H1 (cell line): ENCODE results near the gene GNAQ. TPM values are rescaled to one million over a fixed set of nuclear protein-coding genes. Genes with fewer than 3 reads are reported as not detected.

Source experiments
- CTCF ChIA-PET: fragments of 300-600 bp; sonication (Branson Sonifier 250); formaldehyde crosslinking; loops from one replicate; lab custom pipeline; 2021; ENCODE audit not compliant: partially characterized antibody; lab: Charles Lee
- POLR2A ChIA-PET: fragments of 300-600 bp; sonication (Branson Sonifier 250); formaldehyde crosslinking; loops from one replicate; lab custom pipeline; 2021; ENCODE audit warnings: inconsistent platforms; ENCODE audit not compliant: partially characterized antibody; lab: Charles Lee
- DNase-seq, 2 experiments: peaks; one replicate each; pipeline versions ENCODE4 v3.0.0 to v3.0.0-alpha.2; 2010 to 2022; ENCODE audit warnings: low spot score in 2 of 2, low read depth in 1 of 2, mixed read lengths in 1 of 2
- FAIRE-seq: peaks from 2 replicates; lab custom pipeline; 2011; peaks lifted over from hg19 to GRCh38; lab: Jason Lieb, UNC
- H2AFZ ChIP-seq: 2 replicates; pipeline ENCODE4 v1.8.1; 2012; ENCODE audit warnings: low read length, inconsistent platforms
- H2AK5ac ChIP-seq: 2 replicates; pipeline ENCODE4 v1.6.1; 2013; ENCODE audit warnings: low read depth, low read length
- H2BK120ac ChIP-seq: replicated peaks from 2 replicates; pipeline ENCODE3; 2013; ENCODE audit warnings: low read depth, low read length, inconsistent platforms
- H2BK12ac ChIP-seq: 2 replicates; pipeline ENCODE4 v1.6.1; 2013; ENCODE audit warnings: low read depth, low read length
- H2BK15ac ChIP-seq: 2 replicates; pipeline ENCODE4 v1.6.1; 2013; ENCODE audit warnings: low read length
- H2BK20ac ChIP-seq: 2 replicates; pipeline ENCODE4 v1.6.1; 2013; ENCODE audit warnings: low read length
- H2BK5ac ChIP-seq: 2 replicates; pipeline ENCODE4 v1.6.1; 2013; ENCODE audit warnings: low read depth, low read length
- H3K14ac ChIP-seq: 2 replicates; pipeline ENCODE4 v1.6.1; 2013; ENCODE audit warnings: inconsistent platforms; ENCODE audit not compliant: insufficient read length
- H3K18ac ChIP-seq: 2 replicates; pipeline ENCODE4 v1.6.1; 2013; ENCODE audit warnings: low read length; ENCODE audit errors: extremely low read depth
- H3K23ac ChIP-seq: 2 replicates; pipeline ENCODE4 v1.6.1; 2013; ENCODE audit warnings: inconsistent platforms; ENCODE audit not compliant: insufficient read length
- H3K23me2 ChIP-seq: 2 replicates; pipeline ENCODE4 v1.6.1; 2013; ENCODE audit warnings: low read depth, low read length
- H3K27ac ChIP-seq: 2 replicates; pipeline ENCODE4 v1.6.1; 2011; ENCODE audit warnings: low read depth, low read length, inconsistent platforms
- H3K27me3 ChIP-seq, 4 experiments: replicated peaks in 1 of 4; 1 replicate in 1 of 4; 2 replicates in 3 of 4; pipeline versions ENCODE4 v1.6.1 to v1.8.1; 2011 to 2013; ENCODE audit warnings: low read length in 3 of 4, mild to moderate bottlenecking in 3 of 4, inconsistent platforms in 2 of 4, mixed read lengths in 2 of 4, moderate library complexity in 1 of 4; ENCODE audit not compliant: control insufficient read depth in 3 of 4, insufficient read depth in 3 of 4; ENCODE audit errors: extremely low read depth in 1 of 4
- H3K36me3 ChIP-seq, 4 experiments: 2 replicates each; pipeline versions ENCODE4 v1.6.1 to v1.8.1; 2011 to 2013; ENCODE audit warnings: mild to moderate bottlenecking in 4 of 4, low read length in 3 of 4, moderate library complexity in 2 of 4, control low read depth in 1 of 4, inconsistent platforms in 1 of 4; ENCODE audit not compliant: insufficient read depth in 4 of 4, control insufficient read depth in 2 of 4
- H3K4ac ChIP-seq: replicated peaks from 2 replicates; pipeline ENCODE3; 2013; ENCODE audit warnings: low read length, low read depth, mixed read lengths, inconsistent platforms; ENCODE audit not compliant: insufficient read length
- H3K4me1 ChIP-seq, 4 experiments: replicated peaks in 1 of 4; 1 replicate in 1 of 4; 2 replicates in 3 of 4; pipeline versions ENCODE4 v1.6.1 to v1.8.1; 2011 to 2013; ENCODE audit warnings: low read length in 3 of 4, inconsistent platforms in 2 of 4, mixed read lengths in 1 of 4; ENCODE audit not compliant: insufficient read depth in 4 of 4, control insufficient read depth in 3 of 4
- H3K4me2 ChIP-seq, 2 experiments: 2 replicates each; pipeline versions ENCODE4 v1.6.1 to v1.8.1; 2011 to 2013; ENCODE audit warnings: low read depth in 2 of 2, low read length in 2 of 2, control low read depth in 1 of 2, inconsistent platforms in 1 of 2, mild to moderate bottlenecking in 1 of 2; ENCODE audit not compliant: insufficient read depth in 1 of 2
- H3K4me3 ChIP-seq, 4 experiments: fragments of 200-600, 300-600 bp in 1 of 4; sonication (generic), shearing (Covaris generic), sonication (Bioruptor Twin) in 1 of 4; 2 replicates each; pipeline versions ENCODE4 v1.5.1 to v1.8.1; 2011 to 2016; ENCODE audit warnings: low read length in 4 of 4, low read depth in 3 of 4, control low read depth in 2 of 4, inconsistent platforms in 2 of 4, mild to moderate bottlenecking in 2 of 4, mixed read lengths in 1 of 4, moderate library complexity in 1 of 4; ENCODE audit not compliant: insufficient read depth in 2 of 4; ENCODE audit errors: extremely low read depth in 1 of 4
- H3K56ac ChIP-seq: replicated peaks from 2 replicates; pipeline ENCODE3; 2013; ENCODE audit warnings: low read depth, mild to moderate bottlenecking, mixed read lengths, low read length, inconsistent platforms; ENCODE audit not compliant: insufficient read length
- H3K79me1 ChIP-seq: 2 replicates; pipeline ENCODE4 v1.6.1; 2013; ENCODE audit warnings: low read depth, low read length, control low read depth
- H3K79me2 ChIP-seq, 2 experiments: 2 replicates each; pipeline versions ENCODE4 v1.6.1 to v1.8.1; 2012 to 2013; ENCODE audit warnings: low read length in 2 of 2, mild to moderate bottlenecking in 2 of 2, inconsistent platforms in 1 of 2; ENCODE audit not compliant: insufficient read depth in 2 of 2, control insufficient read depth in 1 of 2
- H3K9ac ChIP-seq, 4 experiments: replicated peaks in 1 of 4; 1 replicate in 1 of 4; 2 replicates in 3 of 4; pipeline versions ENCODE4 v1.6.1 to v1.8.1; 2011 to 2013; ENCODE audit warnings: low read depth in 3 of 4, low read length in 3 of 4, control low read depth in 2 of 4, mild to moderate bottlenecking in 2 of 4, moderate library complexity in 2 of 4, inconsistent platforms in 1 of 4; ENCODE audit errors: extremely low read depth in 1 of 4
- H3K9me3 ChIP-seq, 2 experiments: 2 replicates each; pipeline versions ENCODE4 v1.6.1 to v1.8.1; 2012 to 2013; ENCODE audit warnings: mild to moderate bottlenecking in 2 of 2, moderate library complexity in 2 of 2, control low read depth in 1 of 2, inconsistent platforms in 1 of 2, low read depth in 1 of 2, low read length in 1 of 2, mixed read lengths in 1 of 2; ENCODE audit not compliant: insufficient read depth in 2 of 2
- H4K20me1 ChIP-seq, 2 experiments: replicated peaks in 1 of 2; 2 replicates each; pipeline versions ENCODE3 to v1.8.1; 2011 to 2013; ENCODE audit warnings: inconsistent platforms in 2 of 2, low read length in 2 of 2, mild to moderate bottlenecking in 1 of 2; ENCODE audit not compliant: insufficient read depth in 2 of 2, control insufficient read depth in 1 of 2
- H4K5ac ChIP-seq: 2 replicates; pipeline ENCODE4 v1.6.1; 2013; ENCODE audit warnings: low read length, low read depth, mixed read lengths, inconsistent platforms; ENCODE audit not compliant: insufficient read length
- H4K8ac ChIP-seq: 2 replicates; pipeline ENCODE4 v1.8.0; 2013; ENCODE audit warnings: mild to moderate bottlenecking, moderate library complexity, low read length, inconsistent platforms; ENCODE audit not compliant: insufficient read depth; ENCODE audit errors: extremely low read depth
- H4K91ac ChIP-seq: replicated peaks from 2 replicates; pipeline ENCODE3; 2013; ENCODE audit warnings: low read length, mixed read lengths, inconsistent platforms; ENCODE audit not compliant: insufficient read length
- BACH1 ChIP-seq: IDR thresholded peaks from 2 replicates; pipeline ENCODE4 v1.6.1; 2012; ENCODE audit warnings: low read length, improper control_type of control experiment
- EP300 ChIP-seq, 2 experiments: IDR thresholded peaks; 1 replicate in 1 of 2; 2 replicates in 1 of 2; pipeline ENCODE4 v1.6.1; 2011 to 2012; ENCODE audit warnings: low read depth in 2 of 2, low read length in 2 of 2, mild to moderate bottlenecking in 2 of 2, borderline replicate concordance in 1 of 2, inconsistent platforms in 1 of 2, moderate library complexity in 1 of 2
- FOSL1 ChIP-seq: IDR thresholded peaks from 2 replicates; pipeline ENCODE4 v1.6.1; 2011; ENCODE audit warnings: mild to moderate bottlenecking, low read depth, low read length, moderate library complexity; ENCODE audit not compliant: insufficient read depth
- HDAC2 ChIP-seq, 2 experiments: fragments of 300-600 bp in 1 of 2; sonication (generic) in 1 of 2; IDR thresholded peaks; 2 replicates each; pipeline ENCODE4 v1.6.1; 2011 to 2012; ENCODE audit warnings: low read depth in 2 of 2, low read length in 2 of 2, mild to moderate bottlenecking in 2 of 2, moderate library complexity in 2 of 2, borderline replicate concordance in 1 of 2, inconsistent platforms in 1 of 2
- POLR2AphosphoS5 ChIP-seq: IDR thresholded peaks from 2 replicates; pipeline ENCODE4 v1.6.1; 2011; ENCODE audit warnings: low read depth, low read length
- POU5F1 ChIP-seq: IDR thresholded peaks from 2 replicates; pipeline ENCODE4 v1.6.1; 2011; ENCODE audit warnings: low read depth, mild to moderate bottlenecking, low read length, moderate library complexity
- RBBP5 ChIP-seq: IDR thresholded peaks from 2 replicates; pipeline ENCODE4 v1.7.1; 2012; ENCODE audit warnings: low read depth, mild to moderate bottlenecking, inconsistent platforms, low read length, moderate library complexity, borderline replicate concordance
- SIRT6 ChIP-seq: IDR thresholded peaks from one replicate; pipeline ENCODE4 v1.7.1; 2012; ENCODE audit warnings: low read length, inconsistent platforms
- WGBS, 2 experiments: shearing (Covaris generic) in 1 of 2; methylation state at CpG; one replicate each; pipeline versions ENCODE4 v1.1.6 to v1.1.7; 2013 to 2015; ENCODE audit warnings: low lambda C conversion rate in 2 of 2, mixed read lengths in 2 of 2, inconsistent platforms in 1 of 2, low coverage in 1 of 2, missing lambda C conversion rate in 1 of 2; ENCODE audit not compliant: insufficient replicate concordance in 2 of 2, insufficient coverage in 1 of 2, insufficient read length in 1 of 2; ENCODE audit errors: extremely low coverage in 1 of 2, missing lambda C conversion rate in 1 of 2; 5-methylcytosine and 5-hydroxymethylcytosine counted together
- polyA plus RNA-seq, 7 experiments: library from polyadenylated mRNA; depleted of rRNA in 3 of 7; stranded (reverse) in 5 of 7; unstranded in 2 of 7; fragments of >200 nt in 5 of 7; fragments of 200-250 nt in 2 of 7; gene quantifications; 1 replicate in 5 of 7; 2 replicates in 1 of 7; 4 replicates in 1 of 7; pipeline versions ENCODE4 v1.2.1 to v1.2.3, GENCODE V29; 2011 to 2013; ENCODE audit warnings: missing spikeins in 2 of 7, mixed read lengths in 2 of 7
- total RNA-seq: library from RNA; stranded (reverse); fragmentation: NEBNext Ultra II Directional; extraction: Animal tissue kit (Norgen Biotek cat#: 25700); gene quantifications from 2 replicates; pipeline ENCODE4 v1.2.1, GENCODE V29; 2021
- TF ChIP-seq, protein P1 (sequence below): IDR thresholded peaks from 2 replicates; pipeline ENCODE4 v1.6.1; 2012; ENCODE audit warnings: low read length, inconsistent platforms

GNAQ gene
- total and polyA plus RNA-seq, 2 of the 8 experiments (the other 6 are each of a cell fraction or from before 2014, with no cell fraction given) = 22.8 to 63.8 TPM

DNA sequence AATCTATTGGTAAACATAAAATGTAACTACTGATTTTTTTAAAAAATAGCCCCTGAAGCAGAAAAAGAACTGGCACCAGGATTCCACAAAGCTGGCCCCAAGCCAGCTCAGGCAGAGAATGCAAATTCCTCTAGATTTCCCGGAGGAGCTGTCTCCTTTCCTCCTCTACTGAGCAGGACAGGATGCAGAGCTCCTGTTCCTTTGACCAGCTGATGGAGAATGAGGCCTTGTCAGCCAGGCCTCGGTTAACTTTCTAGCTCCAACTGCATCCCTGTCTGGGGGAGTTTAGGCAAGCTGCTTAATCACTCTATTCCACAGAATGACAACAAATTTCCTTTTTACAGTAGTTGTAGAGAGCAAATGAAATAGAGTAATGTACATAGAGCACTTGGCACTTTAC lies 155.5 kb downstream of the GNAQ start:
- Histone ChIP-seq H4K5ac (no peak overlapping the region), H2AFZ (no peak overlapping the region), H3K4me1 (0 out of 7 replicates have a peak, but pooled peaks cover 0 to 2% (median 0%) of the 10 kb centered on the region in 4 experiments), H3K79me2 (peaks cover 0 to 12% of the 10 kb centered on the region in 2 experiments; a peak in 2 of 4 replicates), H2BK5ac (no peak overlapping the region), H4K91ac (no peak overlapping the region), H2BK12ac (no peak overlapping the region), H3K9me3 (no peaks in the 10 kb centered on the region), H4K20me1 (no peaks in the 10 kb centered on the region), H3K23ac (no peak overlapping the region), H3K4ac (no peak overlapping the region), H3K18ac (no peak overlapping the region), H3K36me3 (no peaks in the 10 kb centered on the region), H3K14ac (no peak overlapping the region), H2BK15ac (no peak overlapping the region), H3K23me2 (no peaks in the 10 kb centered on the region), H3K9ac (no peak overlapping the region), H2AK5ac (no peak overlapping the region), H3K56ac (no peak overlapping the region), H3K27me3 (no peaks in the 10 kb centered on the region), H2BK20ac (no peak overlapping the region), H3K4me3 (no peak overlapping the region), H4K8ac (no peak overlapping the region), H2BK120ac (no peak overlapping the region), H3K4me2 (no peak overlapping the region), H3K27ac (no peak overlapping the region), H3K79me1 (peaks cover 3% of the 10 kb centered on the region; the same call in 1 of the 2 replicates)
- 78% methylated on average over 2 of the region's 2 CpGs; no CpG with 5 or more reads in 1 of the 2 experiments for WGBS, 2 experiments
- CTCF ChIA-PET = interaction anchor here (1.2 to 2.4 kb wide), 3 partner anchors 8 to 159 kb away, joined by 3 to 7 read pairs (median 5); no protein-coding TSS in a partner anchor
- POLR2A ChIA-PET = interaction anchor here (0.6 kb wide), 1 partner anchor 223 kb away, joined by 4 read pairs; no protein-coding TSS in a partner anchor
- no peak for FAIRE-seq
- TF ChIP-seq, protein P1, sequence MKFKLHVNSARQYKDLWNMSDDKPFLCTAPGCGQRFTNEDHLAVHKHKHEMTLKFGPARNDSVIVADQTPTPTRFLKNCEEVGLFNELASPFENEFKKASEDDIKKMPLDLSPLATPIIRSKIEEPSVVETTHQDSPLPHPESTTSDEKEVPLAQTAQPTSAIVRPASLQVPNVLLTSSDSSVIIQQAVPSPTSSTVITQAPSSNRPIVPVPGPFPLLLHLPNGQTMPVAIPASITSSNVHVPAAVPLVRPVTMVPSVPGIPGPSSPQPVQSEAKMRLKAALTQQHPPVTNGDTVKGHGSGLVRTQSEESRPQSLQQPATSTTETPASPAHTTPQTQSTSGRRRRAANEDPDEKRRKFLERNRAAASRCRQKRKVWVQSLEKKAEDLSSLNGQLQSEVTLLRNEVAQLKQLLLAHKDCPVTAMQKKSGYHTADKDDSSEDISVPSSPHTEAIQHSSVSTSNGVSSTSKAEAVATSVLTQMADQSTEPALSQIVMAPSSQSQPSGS = no peak
- TF ChIP-seq RBBP5 (no peak), HDAC2 (IDR thresholded peaks at IDR 0.05; ENCODE audit: borderline replicate concordance in 1 of 2, low read depth in 2 of 2, low read length in 2 of 2) (no peak), FOSL1 (no peak), EP300 (IDR thresholded peaks at IDR 0.05; ENCODE audit: borderline replicate concordance in 1 of 2, low read depth in 2 of 2, low read length in 2 of 2) (no peak), BACH1 (no peak), POU5F1 (no peak), SIRT6 (no peak), POLR2AphosphoS5 (no peak)
- DNase-seq = no peak
